ENCODE data around the gene DPP8.

DPP8 gene

DNA sequence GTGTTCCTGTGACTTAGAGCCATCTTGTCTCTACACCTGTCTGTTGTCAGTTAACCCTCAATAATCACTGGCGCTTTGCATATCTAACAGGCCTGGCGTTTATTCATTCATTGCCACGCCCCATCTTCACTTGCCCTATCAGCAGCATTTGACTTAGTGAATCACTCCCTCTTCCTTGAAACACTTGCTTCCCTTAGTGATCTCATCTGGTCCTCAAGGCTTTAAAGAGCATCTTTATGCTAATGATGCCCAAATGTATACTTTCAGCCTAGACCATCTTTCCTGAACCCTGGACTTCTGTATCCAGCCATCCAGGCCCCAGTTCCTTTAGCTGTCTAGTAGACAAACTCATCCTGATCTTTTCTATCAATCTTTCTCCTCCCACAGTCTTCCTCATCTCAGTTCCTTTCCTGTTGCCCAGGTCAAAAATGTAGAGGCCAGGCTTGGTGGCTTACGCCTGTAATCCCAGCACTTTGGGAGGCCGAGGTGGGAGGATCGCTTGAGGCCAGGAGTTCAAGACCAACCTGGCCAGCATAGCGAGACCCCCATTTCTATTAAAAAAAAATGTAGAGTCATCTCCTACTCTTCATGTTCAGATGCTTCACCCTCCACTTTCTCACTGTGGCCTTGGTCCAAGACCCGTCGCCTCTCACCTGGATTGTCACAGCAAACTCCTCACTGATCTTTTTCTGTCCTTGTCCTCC lies 93.4 kb downstream of the DPP8 start:
- no peak for DNase-seq

DNA sequence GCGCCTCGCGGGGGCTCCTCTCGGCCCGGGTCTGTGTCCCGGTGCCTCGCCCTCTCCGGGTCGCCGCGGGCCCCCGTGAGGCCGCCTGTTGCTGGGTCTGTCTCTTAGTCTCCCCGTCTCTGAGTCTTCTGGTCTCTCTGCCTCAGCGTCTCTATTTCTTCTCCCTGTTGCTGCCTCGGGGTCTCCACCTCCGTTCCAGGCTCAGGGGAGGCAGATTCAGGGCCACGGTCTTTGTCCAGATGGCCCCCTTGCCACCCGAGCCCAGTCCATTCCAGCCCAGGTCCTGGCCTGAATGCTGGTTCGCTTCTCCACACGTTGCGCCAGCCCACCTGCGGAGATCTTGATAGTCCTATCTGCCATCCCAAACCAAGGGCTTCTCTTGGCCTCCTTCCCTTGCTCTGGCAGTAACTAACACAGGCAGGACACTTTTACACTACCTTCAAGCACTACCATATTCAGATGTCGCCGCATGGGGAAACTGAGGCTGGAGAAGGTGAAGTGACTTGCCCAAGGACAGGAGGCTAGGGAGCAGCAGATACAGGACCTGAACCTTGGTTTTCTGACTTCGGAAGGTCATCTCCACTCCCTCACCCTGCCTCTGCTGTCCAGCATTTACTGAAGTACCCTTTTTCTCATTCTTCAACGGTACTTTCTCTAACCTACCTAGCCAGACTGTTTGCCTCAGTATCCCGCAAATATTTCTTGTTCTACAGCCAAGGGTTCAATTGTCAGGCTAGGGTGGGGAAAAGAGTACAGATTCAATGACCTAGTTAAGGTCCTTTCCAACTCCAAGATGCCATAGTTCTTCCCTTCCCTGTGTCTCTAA lies 94.1 kb downstream of the DPP8 start:
- DNase-seq: no peak

GRCh38 chr15:65421360-65422215 lies 95.9 kb downstream of the DPP8 start:
- DNase-seq: no peak

DNA sequence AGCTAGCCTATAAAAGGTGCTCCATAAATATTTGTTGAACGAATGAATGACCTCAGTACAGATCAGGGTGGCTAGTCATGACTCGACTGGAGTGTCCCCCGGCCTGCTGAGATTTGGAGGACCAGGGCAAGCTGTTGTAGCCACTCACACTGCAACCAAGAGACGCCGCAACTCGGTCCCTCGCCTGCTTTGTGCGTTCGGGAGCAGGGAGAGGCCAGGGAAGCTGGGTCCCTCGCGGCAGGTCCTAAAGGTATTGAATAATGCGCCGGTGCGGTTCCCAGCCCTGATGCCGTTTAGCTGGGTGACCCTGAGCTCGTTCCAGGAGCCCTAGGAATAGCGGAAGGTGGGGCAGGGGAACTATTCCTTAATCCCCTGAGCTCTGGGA lies 96.5 kb downstream of the DPP8 start:
- no peak for DNase-seq

DNA sequence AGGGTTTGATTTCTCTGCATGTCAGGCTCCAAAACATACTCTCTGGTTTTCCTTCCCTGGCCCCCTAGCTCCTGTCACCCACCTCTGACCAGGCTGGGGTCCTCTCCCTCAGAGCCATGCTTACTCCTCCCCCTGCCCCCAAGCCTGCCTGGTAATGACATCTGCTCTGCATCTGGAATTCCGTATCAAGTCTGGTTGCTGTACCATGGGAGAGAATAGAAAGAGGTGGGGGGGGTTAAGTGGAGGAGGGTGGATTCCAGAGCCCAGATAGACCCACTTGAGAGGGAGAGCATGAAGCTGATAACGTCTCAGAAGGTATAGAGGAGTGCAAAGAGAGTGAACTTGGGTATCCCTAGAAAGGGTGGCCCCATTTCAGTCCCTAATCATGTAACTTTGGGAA lies 98.9 kb downstream of the DPP8 start:
- no peak for DNase-seq

DNA sequence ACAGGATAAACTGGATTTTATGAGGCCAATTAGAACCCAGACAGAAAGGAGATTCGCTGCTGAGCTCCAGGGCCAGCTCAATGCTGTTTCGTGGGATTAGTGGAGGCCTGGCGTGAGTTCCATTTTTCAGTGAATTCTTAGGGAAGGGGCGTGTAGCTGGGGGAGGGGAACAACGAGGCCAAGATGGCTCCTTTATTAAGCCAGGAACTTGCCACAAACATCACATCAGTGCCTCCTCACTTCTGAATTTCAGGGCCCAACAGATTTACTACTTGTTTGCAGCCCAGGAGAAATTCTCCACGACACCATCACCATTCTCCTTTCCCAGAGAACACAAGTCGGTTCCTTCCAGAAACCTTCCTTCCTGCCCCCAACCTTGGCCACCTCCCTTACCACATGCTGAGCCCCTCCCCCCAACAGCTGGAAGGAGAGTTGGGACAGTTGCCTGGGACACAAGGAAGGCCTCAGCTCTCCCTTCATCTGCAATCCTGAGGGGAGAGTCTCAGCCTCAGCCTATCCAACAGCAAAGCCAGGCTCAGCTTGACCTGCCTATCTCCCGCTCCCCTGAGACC lies 100.6 kb downstream of the DPP8 start:
- no peak for DNase-seq

DNA sequence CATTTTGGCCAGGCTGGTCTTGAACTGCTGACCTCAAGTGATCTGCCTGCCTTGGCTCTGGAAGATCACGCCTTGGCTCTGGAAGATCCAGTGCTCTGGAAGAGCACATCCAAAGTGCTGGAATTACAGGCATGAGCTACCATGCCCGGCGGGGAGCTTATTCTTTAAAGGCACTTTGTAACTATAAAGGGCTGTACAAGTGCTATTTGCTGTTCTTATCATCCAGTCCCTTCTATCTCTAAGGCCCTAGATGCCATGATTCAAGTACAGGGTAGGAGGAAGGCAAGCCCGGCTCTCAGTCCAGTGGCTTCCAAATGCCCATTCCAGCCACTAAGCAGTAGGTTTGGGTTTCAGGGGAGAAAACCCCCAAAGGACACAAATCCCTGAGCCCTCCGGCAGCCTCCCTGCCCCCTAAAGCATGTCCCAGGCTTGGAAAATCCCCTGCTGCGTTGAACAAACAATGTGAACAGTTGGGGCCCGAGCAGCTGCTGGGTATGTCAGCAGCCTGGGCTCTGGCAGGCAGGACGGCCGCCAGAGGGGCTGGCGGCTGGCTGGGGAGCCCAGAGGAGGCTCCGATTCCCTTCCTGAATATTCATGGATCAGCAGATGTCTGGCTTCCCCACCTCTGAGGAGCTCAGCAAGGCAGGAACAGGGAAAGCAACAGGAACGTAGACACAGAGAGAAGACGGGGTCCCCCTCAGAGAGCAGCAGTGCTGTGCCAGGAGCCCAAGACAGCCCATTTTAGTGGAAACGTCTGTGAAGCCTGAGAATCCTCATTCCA lies 102.5 kb downstream of the DPP8 start:
- peak; percentile 86 for DNase-seq

DNA sequence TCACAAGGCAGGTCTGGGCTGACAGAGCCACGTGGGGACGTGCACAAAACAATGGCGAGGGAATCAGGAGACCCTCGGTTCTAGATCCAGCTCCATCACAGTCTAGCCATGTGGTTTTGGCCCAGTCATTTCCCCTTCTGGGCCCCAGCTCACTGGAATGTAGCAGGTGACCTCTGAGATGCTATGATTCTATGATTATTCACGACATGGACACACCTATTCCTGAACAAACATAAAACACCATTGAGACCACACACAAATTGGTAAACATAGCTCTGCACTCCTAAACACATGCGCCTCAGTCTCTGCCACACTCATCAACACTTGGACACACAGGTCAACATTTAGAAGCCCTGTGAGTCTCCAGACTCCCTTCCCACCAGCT lies 103.7 kb downstream of the DPP8 start:
- no peak for DNase-seq

- DNase-seq: no peak
Observed at GRCh38 chr15:65413051-65413759, 104.3 kb downstream of the DPP8 start.

DNA sequence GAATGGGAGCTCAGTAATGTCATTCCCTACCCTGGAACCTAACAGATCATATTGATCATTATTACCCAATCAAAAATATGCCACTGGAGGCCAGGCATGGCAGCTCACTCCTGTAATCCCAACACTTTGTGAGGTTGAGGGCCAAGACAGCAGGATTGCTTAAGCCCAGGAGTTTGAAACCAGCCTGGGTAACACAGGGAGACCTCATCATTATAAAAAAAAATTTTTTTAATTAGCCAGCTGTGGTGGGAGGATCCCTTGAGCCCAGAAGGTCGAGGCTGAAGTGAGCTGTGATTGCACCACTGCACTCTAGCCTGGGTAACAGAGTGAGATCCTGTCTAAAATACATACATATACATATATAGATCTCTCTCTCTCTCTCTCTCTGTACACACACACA lies 104.9 kb downstream of the DPP8 start:
- DNase-seq: no peak

DNA sequence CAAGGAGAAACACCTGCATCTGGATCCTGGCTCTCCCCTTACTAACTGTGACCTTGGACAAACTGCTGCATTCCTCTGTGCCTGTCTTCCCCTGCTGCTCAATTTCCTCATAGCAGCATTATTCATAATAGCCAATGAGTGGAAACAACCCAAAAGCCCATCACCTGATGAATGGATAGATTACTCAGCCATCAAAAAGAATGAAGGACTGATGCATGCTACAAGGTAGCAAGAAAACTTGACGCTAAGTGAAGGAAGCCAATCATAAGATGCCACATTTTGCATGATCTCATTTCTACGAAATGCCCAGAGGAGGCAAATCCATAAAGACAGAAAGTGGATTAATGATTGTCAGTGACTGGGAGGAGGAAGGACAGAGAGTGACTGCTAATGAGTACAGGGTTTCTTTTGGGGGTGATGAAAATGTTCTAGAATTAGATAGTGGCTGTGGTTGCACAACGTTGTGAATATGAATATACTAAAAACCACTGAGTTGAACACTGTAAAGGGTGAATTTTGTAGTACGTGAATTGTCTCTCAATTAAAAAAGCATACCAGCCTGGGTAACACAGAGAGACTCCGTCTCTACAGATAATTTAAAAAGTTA lies 105.9 kb downstream of the DPP8 start:
- no peak for DNase-seq

DNA sequence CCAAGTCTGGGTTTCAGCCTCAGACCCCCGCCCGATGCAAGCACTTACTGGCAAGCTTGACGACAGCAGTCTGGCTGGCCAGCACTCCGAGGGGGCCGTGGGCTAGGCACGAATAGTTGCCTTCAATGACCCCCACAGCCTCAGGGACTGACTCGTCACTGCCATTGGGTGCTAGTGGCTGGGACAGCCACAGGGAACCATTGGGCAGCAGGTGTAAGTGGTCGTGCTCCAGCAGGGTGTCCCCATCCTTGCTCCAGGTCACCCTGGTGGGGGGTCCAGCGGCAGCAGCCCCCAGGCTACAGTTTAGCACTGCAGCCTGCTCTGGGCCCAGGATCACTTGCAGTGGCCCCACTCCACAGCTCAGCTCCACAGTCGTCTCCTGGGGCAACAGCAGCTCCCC lies 106.5 kb downstream of the DPP8 start:
- no peak for DNase-seq

GRCh38 chr15:65410036-65410435 lies 107.5 kb downstream of the DPP8 start:
- no peak for DNase-seq

- no peak for DNase-seq
Observed at GRCh38 chr15:65409036-65409631, 108.4 kb downstream of the DPP8 start.

DNA sequence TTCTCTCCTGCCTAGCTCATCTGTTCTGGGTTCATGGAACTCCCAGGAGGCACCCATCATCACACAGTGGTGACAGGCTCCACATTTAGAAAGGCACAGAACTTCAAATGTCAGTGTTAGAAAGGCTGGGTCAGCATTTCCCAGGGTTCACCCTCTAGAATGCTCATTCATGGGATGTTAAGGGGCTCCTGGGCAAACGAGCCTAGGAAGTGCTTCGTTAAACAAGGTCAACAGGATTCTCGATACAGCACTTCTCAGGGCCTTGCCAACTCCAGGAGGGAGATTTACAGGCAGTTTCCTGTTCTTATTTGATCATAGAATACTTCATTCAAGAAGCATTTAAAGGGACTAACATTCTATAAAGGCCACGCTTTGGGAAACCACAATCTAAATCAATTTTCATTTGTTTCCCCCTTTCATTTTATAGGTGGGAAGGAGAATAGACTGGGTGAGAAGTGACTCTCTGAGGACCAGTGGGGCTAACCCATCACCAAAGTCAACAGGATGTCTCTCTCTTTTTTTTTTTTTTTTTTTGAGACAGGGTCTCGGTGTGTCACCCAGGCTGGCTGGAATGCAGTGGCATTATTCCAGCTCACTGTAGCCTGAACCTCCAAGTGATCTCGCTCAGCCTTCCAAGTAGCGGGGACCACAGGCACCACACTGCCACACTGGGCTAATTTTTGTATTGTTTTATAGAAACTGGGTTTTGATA lies 109.0 kb downstream of the DPP8 start:
- no peak for DNase-seq

DNA sequence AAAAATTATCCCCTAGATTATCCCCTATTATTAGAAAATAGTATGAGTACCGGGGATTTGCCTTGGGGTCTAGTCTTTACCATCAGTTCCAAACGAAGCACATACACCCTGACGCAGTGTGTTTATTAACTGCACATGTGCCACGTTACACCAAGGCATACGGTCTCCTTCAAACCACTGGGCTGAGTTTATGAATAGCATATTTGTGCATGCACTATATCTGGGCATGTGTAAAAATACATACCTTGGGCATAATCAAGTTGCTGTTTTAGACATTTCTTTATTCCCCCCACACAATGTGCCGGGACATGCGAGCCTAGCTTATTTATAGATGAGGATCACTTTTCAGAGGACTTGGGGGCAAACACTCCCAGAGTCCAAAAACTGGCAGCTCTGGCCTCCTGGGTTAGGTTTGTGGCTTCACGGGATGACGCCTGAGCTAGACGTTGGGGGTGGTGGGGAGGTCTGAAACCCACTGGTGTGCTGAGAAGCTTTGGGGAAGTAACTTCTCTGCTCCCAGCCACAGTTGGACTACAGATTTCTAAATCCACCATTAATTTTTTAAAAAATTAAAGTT lies 111.0 kb downstream of the DPP8 start:
- no peak for DNase-seq

GRCh38 chr15:65405791-65406423 lies 111.6 kb downstream of the DPP8 start:
- no peak for DNase-seq

GRCh38 chr15:65404186-65404872 lies 113.2 kb downstream of the DPP8 start:
- DNase-seq: no peak

- no peak for DNase-seq
Observed at GRCh38 chr15:65402961-65403360, 114.5 kb downstream of the DPP8 start.

Measured in NCI-H345 (cell line).